ENCODE data around the gene GARS1.

GARS1 gene

GRCh38 chr7:30657131-30657530 lies 62.5 kb downstream of the GARS1 start:
- no peak for DNase-seq

- no peak for DNase-seq
Measured at GRCh38 chr7:30658479-30659074, 63.9 kb downstream of the GARS1 start.

- DNase-seq = no peak
Measured at GRCh38 chr7:30659312-30659711, 64.6 kb downstream of the GARS1 start.

- DNase-seq = no peak
Measured at GRCh38 chr7:30660331-30661255, 65.9 kb downstream of the GARS1 start.

GRCh38 chr7:30661926-30662325 lies 67.2 kb downstream of the GARS1 start:
- DNase-seq = no peak

- no peak for DNase-seq
Measured at GRCh38 chr7:30662431-30662939, 67.8 kb downstream of the GARS1 start.

GRCh38 chr7:30663414-30663813 lies 68.7 kb downstream of the GARS1 start:
- no peak for DNase-seq

GRCh38 chr7:30664184-30664885 lies 69.7 kb downstream of the GARS1 start:
- no peak for DNase-seq

- no peak for DNase-seq
Measured at GRCh38 chr7:30665043-30665442, 70.4 kb downstream of the GARS1 start.

GRCh38 chr7:30665449-30665848 lies 70.8 kb downstream of the GARS1 start:
- no peak for DNase-seq

GRCh38 chr7:30667172-30667571 lies 72.5 kb downstream of the GARS1 start:
- no peak for DNase-seq

GRCh38 chr7:30668102-30668501 lies 73.4 kb downstream of the GARS1 start:
- no peak for DNase-seq

GRCh38 chr7:30671793-30672465 lies 77.3 kb downstream of the GARS1 start:
- no peak for DNase-seq

GRCh38 chr7:30674420-30674819 lies 79.7 kb downstream of the GARS1 start:
- DNase-seq = no peak

GRCh38 chr7:30674876-30675275 lies 80.2 kb downstream of the GARS1 start:
- DNase-seq = no peak

- no peak for DNase-seq
Measured at GRCh38 chr7:30678805-30679204, 84.1 kb downstream of the GARS1 start.

- DNase-seq = no peak
Measured at GRCh38 chr7:30679664-30680063, 85.0 kb downstream of the GARS1 start.

- no peak for DNase-seq
Measured at GRCh38 chr7:30681331-30681797, 86.7 kb downstream of the GARS1 start.

- DNase-seq = no peak
Measured at GRCh38 chr7:30681815-30682211, 87.1 kb downstream of the GARS1 start.

- peak; percentile 14 for DNase-seq
Measured at GRCh38 chr7:30682212-30683083, 87.8 kb downstream of the GARS1 start, which contains the start of gene CRHR2. CRHR2 (minus strand) TSS chr7:30682456; CDS start chr7:30682280, 176 bp downstream.

GRCh38 chr7:30683306-30683705 lies 88.6 kb downstream of the GARS1 start:
- no peak for DNase-seq

Data from effector CD8-positive, alpha-beta T cell (primary cell).